Chondrocyte (in vitro differentiated cells): ENCODE results near the gene CYGB. TPM values are rescaled to one million over a fixed set of nuclear protein-coding genes. Genes with fewer than 3 reads are reported as not detected.
"Not testable (repeated sequence)": the region's sequence is repeated elsewhere in the genome, so short reads cannot be mapped to it uniquely, and the experiment has no call there.

Experiments
- DNase-seq: peaks from one replicate; pipeline ENCODE4 v3.0.0; 2021; ENCODE audit warnings: mixed read lengths, low spot score
- H3K27ac Mint-ChIP-seq: one replicate; pipeline ENCODE4 v1.8.0; 2021; ENCODE audit warnings: mild to moderate bottlenecking, moderate library complexity, mixed read lengths; ENCODE audit not compliant: unreplicated experiment
- H3K27me3 Mint-ChIP-seq: 2 replicates; pipeline ENCODE4 v1.8.0; 2021; ENCODE audit warnings: low read depth, mixed read lengths
- H3K36me3 Mint-ChIP-seq: 2 replicates; pipeline ENCODE4 v1.8.0; 2021; ENCODE audit warnings: low read depth, mixed read lengths
- H3K4me1 Mint-ChIP-seq: 2 replicates; pipeline ENCODE4 v1.8.0; 2021; ENCODE audit warnings: low read depth, mild to moderate bottlenecking, mixed read lengths
- H3K4me3 Mint-ChIP-seq: one replicate; pipeline ENCODE4 v1.8.0; 2021; ENCODE audit warnings: mild to moderate bottlenecking, moderate library complexity, mixed read lengths; ENCODE audit not compliant: unreplicated experiment
- H3K9me3 Mint-ChIP-seq: 2 replicates; pipeline ENCODE4 v1.8.0; 2021; ENCODE audit warnings: low read depth, mixed read lengths
- total RNA-seq: library from RNA; stranded (reverse); gene quantifications from 3 replicates; pipeline ENCODE4 v1.2.1, GENCODE V29; 2021
- TF ChIP-seq, protein P1 (sequence below): fragments of 200-600 bp; sonication (generic); IDR thresholded peaks from 2 replicates; pipeline ENCODE4 v1.5.0; 2021; ENCODE audit warnings: antibody characterized with exemption, mild to moderate bottlenecking, moderate library complexity

Gene CYGB
- total RNA-seq, 1 donor from 2014 or later: 5.4 TPM

- Mint-ChIP-seq H3K9me3 (no peaks in the 10 kb centered on the region), H3K36me3 (no peaks in the 10 kb centered on the region), H3K4me3 (no peak overlapping the region), H3K27ac (no peak overlapping the region), H3K4me1 (peaks cover 7% of the 10 kb centered on the region), H3K27me3 (peaks cover 11% of the 10 kb centered on the region)
- no peak for DNase-seq
- TF ChIP-seq, protein P1, sequence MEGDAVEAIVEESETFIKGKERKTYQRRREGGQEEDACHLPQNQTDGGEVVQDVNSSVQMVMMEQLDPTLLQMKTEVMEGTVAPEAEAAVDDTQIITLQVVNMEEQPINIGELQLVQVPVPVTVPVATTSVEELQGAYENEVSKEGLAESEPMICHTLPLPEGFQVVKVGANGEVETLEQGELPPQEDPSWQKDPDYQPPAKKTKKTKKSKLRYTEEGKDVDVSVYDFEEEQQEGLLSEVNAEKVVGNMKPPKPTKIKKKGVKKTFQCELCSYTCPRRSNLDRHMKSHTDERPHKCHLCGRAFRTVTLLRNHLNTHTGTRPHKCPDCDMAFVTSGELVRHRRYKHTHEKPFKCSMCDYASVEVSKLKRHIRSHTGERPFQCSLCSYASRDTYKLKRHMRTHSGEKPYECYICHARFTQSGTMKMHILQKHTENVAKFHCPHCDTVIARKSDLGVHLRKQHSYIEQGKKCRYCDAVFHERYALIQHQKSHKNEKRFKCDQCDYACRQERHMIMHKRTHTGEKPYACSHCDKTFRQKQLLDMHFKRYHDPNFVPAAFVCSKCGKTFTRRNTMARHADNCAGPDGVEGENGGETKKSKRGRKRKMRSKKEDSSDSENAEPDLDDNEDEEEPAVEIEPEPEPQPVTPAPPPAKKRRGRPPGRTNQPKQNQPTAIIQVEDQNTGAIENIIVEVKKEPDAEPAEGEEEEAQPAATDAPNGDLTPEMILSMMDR: no peak
Measured at GRCh38 chr17:76517638-76518038, 19.9 kb downstream of the CYGB start.

DNA sequence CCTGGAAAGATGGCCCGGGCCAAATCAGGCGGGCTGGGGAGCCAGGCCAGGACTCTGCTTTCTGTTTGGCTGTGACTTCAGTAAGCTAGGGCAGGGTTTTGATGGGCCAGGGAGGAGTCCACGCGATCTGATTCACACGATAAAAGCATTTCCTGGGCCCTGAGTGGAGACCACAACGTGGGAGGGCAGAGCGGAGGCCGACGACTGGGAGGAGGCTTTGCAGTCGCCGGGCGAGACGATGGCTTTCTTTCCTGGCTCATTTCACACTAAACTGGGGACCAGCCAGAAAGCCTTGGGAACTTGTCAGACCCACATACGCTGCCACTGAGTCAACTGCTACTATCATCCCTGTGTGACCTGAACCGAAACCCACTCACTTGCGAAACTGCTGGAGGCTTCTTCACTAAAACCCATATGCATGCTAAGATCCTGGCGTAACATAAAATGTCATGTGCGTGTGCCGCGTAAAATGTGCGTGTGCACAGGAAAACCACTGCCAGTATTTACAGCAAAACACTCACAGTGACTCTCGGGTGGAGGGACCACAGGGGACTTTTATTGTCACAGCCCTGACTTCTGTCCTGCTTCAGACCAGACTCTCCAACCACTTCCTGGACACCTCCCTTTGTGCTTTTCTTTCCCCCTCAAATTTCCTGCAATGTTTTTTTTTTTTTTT, 22.1 kb downstream of the CYGB start:
- no peak for DNase-seq
- no peaks in the 10 kb centered on the region for H3K36me3 Mint-ChIP-seq
- TF ChIP-seq, protein P1: no peak
- H3K27ac Mint-ChIP-seq: peak overlapping the region; percentile 49
- H3K4me1 Mint-ChIP-seq: peaks cover 12% of the 10 kb centered on the region
- peaks cover 9% of the 10 kb centered on the region for H3K27me3 Mint-ChIP-seq
- no peak overlapping the region for H3K4me3 Mint-ChIP-seq
- no peaks in the 10 kb centered on the region for H3K9me3 Mint-ChIP-seq

DNA sequence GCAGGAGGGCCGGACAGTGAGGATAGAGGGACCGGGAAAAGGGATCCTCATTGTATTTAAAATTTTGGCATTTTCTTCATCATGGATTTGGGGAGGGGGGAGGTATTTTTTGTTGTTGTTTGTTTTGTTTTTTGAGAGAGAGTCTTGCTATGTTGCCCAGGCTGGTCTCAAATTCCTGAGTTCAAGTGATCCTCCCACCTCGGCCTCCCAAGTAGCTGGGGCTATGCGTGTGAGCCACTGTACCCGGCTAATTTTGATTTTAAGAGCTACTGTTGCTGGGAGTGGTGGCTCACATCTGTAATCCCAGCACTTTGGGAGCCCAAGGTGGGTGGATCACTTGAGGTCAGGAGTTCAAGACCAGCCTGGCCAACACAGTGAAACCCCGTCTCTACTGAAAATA, 23.2 kb downstream of the CYGB start:
- not testable (repeated sequence) for DNase-seq, H3K4me3 Mint-ChIP-seq, H3K9me3 Mint-ChIP-seq, H3K36me3 Mint-ChIP-seq, H3K27ac Mint-ChIP-seq, H3K27me3 Mint-ChIP-seq
- peaks cover 12% of the 10 kb centered on the region for H3K4me1 Mint-ChIP-seq

DNA sequence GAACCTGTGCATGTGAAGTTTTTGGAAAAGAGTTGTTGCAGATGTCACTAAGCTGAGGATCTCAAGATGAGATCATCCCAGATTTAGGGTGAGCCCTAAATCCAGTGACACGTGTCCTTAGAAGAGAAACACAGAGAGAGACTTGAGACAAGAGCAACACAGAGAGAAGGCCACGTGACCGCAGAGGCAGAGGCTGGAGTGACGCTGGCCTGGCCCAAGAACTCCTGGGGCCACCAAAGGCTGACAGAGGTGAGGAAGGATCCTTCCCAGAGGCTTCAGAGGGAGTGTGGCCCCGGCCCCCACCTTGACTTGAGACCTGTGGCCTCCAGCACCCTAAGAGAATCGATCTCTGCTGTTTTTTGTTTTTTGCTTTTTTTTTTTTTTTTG, 24.2 kb downstream of the CYGB start:
- DNase-seq: no peak
- TF ChIP-seq, protein P1: no peak
- H3K27ac Mint-ChIP-seq: no peak overlapping the region
- H3K4me3 Mint-ChIP-seq: no peak overlapping the region
- H3K4me1 Mint-ChIP-seq: peaks cover 12% of the 10 kb centered on the region
- peaks cover 9% of the 10 kb centered on the region for H3K27me3 Mint-ChIP-seq
- H3K9me3 Mint-ChIP-seq: no peaks in the 10 kb centered on the region
- H3K36me3 Mint-ChIP-seq: no peaks in the 10 kb centered on the region

- no peaks in the 10 kb centered on the region for H3K36me3 Mint-ChIP-seq
- no peak overlapping the region for H3K27ac Mint-ChIP-seq
- H3K27me3 Mint-ChIP-seq: peaks cover 16% of the 10 kb centered on the region
- H3K4me3 Mint-ChIP-seq: no peak overlapping the region
- TF ChIP-seq, protein P1: no peak
- peaks cover 12% of the 10 kb centered on the region for H3K4me1 Mint-ChIP-seq
- no peaks in the 10 kb centered on the region for H3K9me3 Mint-ChIP-seq
- no peak for DNase-seq
Measured at GRCh38 chr17:76512366-76513305, 24.9 kb downstream of the CYGB start.
